DOHH2 (cell line): ENCODE results near the gene SNX19.

Source experiments
- H3F3A ChIP-seq: fragments of 200-600 bp; sonication (generic), shearing (Covaris generic); 2 replicates; pipeline ENCODE4 v1.6.0; 2016; ENCODE audit warnings: antibody characterized with exemption, mild to moderate bottlenecking; ENCODE audit not compliant: control insufficient read depth, insufficient read depth
- H3K27ac ChIP-seq: fragments of 200-600 bp; sonication (generic); 2 replicates; pipeline ENCODE4 v1.5.1; 2014; ENCODE audit warnings: low read depth, mild to moderate bottlenecking, low read length, moderate library complexity
- H3K27me3 ChIP-seq: fragments of 200-600 bp; sonication (generic); 2 replicates; pipeline ENCODE4 v1.6.1; 2014; ENCODE audit warnings: mild to moderate bottlenecking, low read length, mixed read lengths; ENCODE audit not compliant: control insufficient read depth
- H3K36me3 ChIP-seq: fragments of 200-600 bp; sonication (generic); 2 replicates; pipeline ENCODE4 v1.6.1; 2014; ENCODE audit warnings: mild to moderate bottlenecking, low read length, moderate library complexity, mixed read lengths; ENCODE audit not compliant: control insufficient read depth
- H3K4me1 ChIP-seq: fragments of 200-600 bp; sonication (generic); 2 replicates; pipeline ENCODE4 v1.6.1; 2014; ENCODE audit warnings: mild to moderate bottlenecking, low read length, mixed read lengths; ENCODE audit not compliant: control insufficient read depth
- H3K4me2 ChIP-seq: fragments of 200-600 bp; sonication (generic); 2 replicates; pipeline ENCODE4 v1.6.0; 2014; ENCODE audit warnings: mild to moderate bottlenecking, low read length, moderate library complexity
- H3K4me3 ChIP-seq: fragments of 200-600 bp; sonication (generic); 2 replicates; pipeline ENCODE4 v1.5.1; 2014; ENCODE audit warnings: mild to moderate bottlenecking, low read length, mixed read lengths
- H3K79me2 ChIP-seq: fragments of 200-600 bp; sonication (generic); 2 replicates; pipeline ENCODE4 v1.6.1; 2014; ENCODE audit warnings: mild to moderate bottlenecking, low read length, mixed read lengths; ENCODE audit not compliant: control insufficient read depth
- H3K9me2 ChIP-seq: fragments of 200-600 bp; sonication (generic); replicated peaks from 2 replicates; pipeline ENCODE4 v1.6.1; 2014; ENCODE audit warnings: mild to moderate bottlenecking, low read length, mixed read lengths; ENCODE audit not compliant: control insufficient read depth
- H3K9me3 ChIP-seq: fragments of 200-600 bp; sonication (generic); 2 replicates; pipeline ENCODE4 v1.6.1; 2014; ENCODE audit warnings: antibody characterized with exemption, low read length, mixed read lengths; ENCODE audit not compliant: control insufficient read depth, insufficient read depth
- H4K20me1 ChIP-seq: fragments of 200-600 bp; sonication (generic); 2 replicates; pipeline ENCODE4 v1.6.0; 2014; ENCODE audit warnings: low read depth, mild to moderate bottlenecking, antibody characterized with exemption, low read length, moderate library complexity; ENCODE audit not compliant: control insufficient read depth, insufficient read depth
- CTCF ChIP-seq: fragments of 200-600 bp; sonication (generic); IDR thresholded peaks from one replicate; pipeline ENCODE4 v1.5.1; 2014; ENCODE audit warnings: antibody characterized with exemption, mild to moderate bottlenecking, low read depth, low read length; ENCODE audit not compliant: poor library complexity, severe bottlenecking
- EZH2phosphoT487 ChIP-seq: fragments of 200-600 bp; sonication (generic); IDR thresholded peaks from 2 replicates; pipeline ENCODE4 v1.6.1; 2017; ENCODE audit warnings: borderline replicate concordance, mild to moderate bottlenecking, antibody characterized with exemption, low read length, moderate library complexity, mixed read lengths

SNX19 gene

GRCh38 chr11:130947481-130947880 is 31.2 kb upstream of the SNX19 start:
- H3K27ac ChIP-seq, result no peak overlapping the region
- no peaks in the 10 kb centered on the region for H3K9me2 ChIP-seq
- H3K79me2 ChIP-seq, result no peaks in the 10 kb centered on the region
- no peaks in the 10 kb centered on the region for H3K9me3 ChIP-seq
- no peak overlapping the region for H3K4me2 ChIP-seq
- H3K36me3 ChIP-seq, result no peaks in the 10 kb centered on the region
- H3K27me3 ChIP-seq, result no peaks in the 10 kb centered on the region
- TF ChIP-seq EZH2phosphoT487, result no peak
- TF ChIP-seq CTCF, result no peak
- H3F3A ChIP-seq, result no peaks in the 10 kb centered on the region
- no peak overlapping the region for H3K4me3 ChIP-seq
- no peaks in the 10 kb centered on the region for H3K4me1 ChIP-seq
- H4K20me1 ChIP-seq, result no peaks in the 10 kb centered on the region

GRCh38 chr11:130947058-130947457 is 30.8 kb upstream of the SNX19 start:
- no peaks in the 10 kb centered on the region for H3K79me2 ChIP-seq
- H3K4me2 ChIP-seq, result no peak overlapping the region
- H3K4me3 ChIP-seq, result no peak overlapping the region
- H3K27ac ChIP-seq, result no peak overlapping the region
- no peak for TF ChIP-seq CTCF
- no peak for TF ChIP-seq EZH2phosphoT487
- H3K9me3 ChIP-seq, result no peaks in the 10 kb centered on the region
- no peaks in the 10 kb centered on the region for H3K9me2 ChIP-seq
- H3K27me3 ChIP-seq, result no peaks in the 10 kb centered on the region
- no peaks in the 10 kb centered on the region for H3F3A ChIP-seq
- no peaks in the 10 kb centered on the region for H4K20me1 ChIP-seq
- H3K4me1 ChIP-seq, result no peaks in the 10 kb centered on the region
- H3K36me3 ChIP-seq, result no peaks in the 10 kb centered on the region

GRCh38 chr11:130945896-130946295 is 29.6 kb upstream of the SNX19 start:
- no peak overlapping the region for H3K27ac ChIP-seq
- H3K4me1 ChIP-seq, result no peaks in the 10 kb centered on the region
- TF ChIP-seq CTCF, result no peak
- no peak for TF ChIP-seq EZH2phosphoT487

GRCh38 chr11:130940706-130941105 is 24.4 kb upstream of the SNX19 start:
- H3K4me2 ChIP-seq, result no peak overlapping the region
- no peaks in the 10 kb centered on the region for H3K9me3 ChIP-seq
- H3K27me3 ChIP-seq, result no peaks in the 10 kb centered on the region; the same call in 1 of the 2 replicates
- no peaks in the 10 kb centered on the region for H4K20me1 ChIP-seq
- no peak overlapping the region for H3K27ac ChIP-seq
- TF ChIP-seq EZH2phosphoT487, result no peak
- TF ChIP-seq CTCF, result no peak
- no peaks in the 10 kb centered on the region for H3K4me1 ChIP-seq
- no peaks in the 10 kb centered on the region for H3K9me2 ChIP-seq
- H3K36me3 ChIP-seq, result no peaks in the 10 kb centered on the region
- H3K79me2 ChIP-seq, result no peaks in the 10 kb centered on the region
- H3K4me3 ChIP-seq, result no peak overlapping the region
- H3F3A ChIP-seq, result no peaks in the 10 kb centered on the region

More at GRCh38 chr11:130945896-130946295, 29.6 kb upstream of the SNX19 start:
- H4K20me1 ChIP-seq, result no peaks in the 10 kb centered on the region
- H3F3A ChIP-seq, result no peaks in the 10 kb centered on the region
- no peaks in the 10 kb centered on the region for H3K27me3 ChIP-seq
- H3K79me2 ChIP-seq, result no peaks in the 10 kb centered on the region
- no peak overlapping the region for H3K4me2 ChIP-seq
- H3K4me3 ChIP-seq, result no peak overlapping the region
- H3K9me2 ChIP-seq, result no peaks in the 10 kb centered on the region
- no peaks in the 10 kb centered on the region for H3K36me3 ChIP-seq
- no peaks in the 10 kb centered on the region for H3K9me3 ChIP-seq
